Fibroblast of skin of left biceps (primary cell): ENCODE data around the gene BAZ2A.
A peak's percentile ranks its signal among the peaks of the same experiment; 100 is the strongest.
"Not testable (repeated sequence)": the region's sequence is repeated elsewhere in the genome, so short reads cannot be mapped to it uniquely, and the experiment has no call there.

Experiments
- DNase-seq, 2 experiments: peaks; one replicate each; pipeline ENCODE4 v3.0.0-alpha.2; 2013; ENCODE audit warnings: low read depth in 2 of 2

Gene BAZ2A

DNA sequence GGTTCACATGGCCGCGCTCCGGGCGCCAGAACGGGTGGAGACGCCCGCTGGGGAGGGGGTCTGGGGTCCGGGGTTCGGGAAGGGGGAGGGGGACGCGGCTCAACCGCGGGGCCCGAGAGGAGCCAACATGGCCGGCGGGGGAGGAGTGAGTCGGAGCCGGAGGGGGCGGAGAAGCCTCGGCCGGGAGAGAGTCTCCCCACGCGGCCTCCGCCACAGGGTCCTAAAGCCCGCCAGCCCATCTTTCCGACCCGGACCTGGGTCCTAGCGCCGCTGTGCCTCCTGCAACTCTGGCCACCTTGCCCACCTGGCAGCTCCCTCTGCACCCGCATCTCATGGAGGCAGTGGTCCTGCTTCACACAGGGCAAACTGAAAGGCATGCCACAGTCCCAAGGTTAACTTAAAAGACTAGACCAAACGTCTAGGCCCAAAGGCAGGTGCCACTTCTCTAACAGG, at the start of gene BAZ2A:
BAZ2A (minus strand) TSS at position 147 of the 453 bp plus-strand sequence. CDS start 12,796 bp downstream, outside the sequence.
- DNase-seq: peak in 1 of 2 experiments; percentile 36

DNA sequence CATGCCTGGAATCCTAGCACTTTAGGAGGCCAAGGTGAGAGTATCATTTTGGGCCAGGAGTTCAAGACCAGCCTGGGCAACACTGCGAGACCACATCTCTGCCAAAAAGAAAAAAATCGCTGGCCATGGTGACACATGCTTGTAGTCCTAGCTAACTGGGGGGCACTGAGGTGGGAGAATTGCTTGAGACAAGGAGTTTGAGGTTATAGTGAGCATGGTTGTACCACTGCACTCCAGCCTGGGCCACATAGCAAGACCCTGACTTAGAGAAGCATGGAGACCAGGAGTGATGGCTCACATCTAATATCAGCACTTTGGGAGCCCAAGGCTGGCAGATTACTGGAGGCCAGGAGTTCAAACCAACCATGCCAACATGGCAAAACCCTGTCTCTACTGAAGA, 48.7 kb upstream of the BAZ2A start:
- DNase-seq: no peak

DNA sequence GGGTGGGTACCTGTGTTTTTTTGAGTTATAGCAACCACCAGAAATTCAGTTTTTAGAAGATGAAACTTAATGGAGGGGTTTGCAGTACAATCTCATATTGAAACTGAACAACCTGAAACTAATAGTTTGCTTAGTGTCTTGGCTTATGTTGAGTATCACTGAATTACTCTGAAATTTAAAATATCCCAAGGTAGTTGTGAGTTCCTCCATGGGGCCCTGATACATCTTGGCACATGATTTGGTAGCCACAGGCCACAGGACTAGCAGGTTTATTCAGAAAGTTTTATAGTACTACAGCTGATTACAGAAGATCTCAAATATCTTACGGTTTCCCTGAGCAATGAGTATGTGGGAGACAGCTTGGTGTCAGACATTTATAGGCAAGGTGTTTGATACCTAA, 47.6 kb upstream of the BAZ2A start:
- DNase-seq: no peak

DNA sequence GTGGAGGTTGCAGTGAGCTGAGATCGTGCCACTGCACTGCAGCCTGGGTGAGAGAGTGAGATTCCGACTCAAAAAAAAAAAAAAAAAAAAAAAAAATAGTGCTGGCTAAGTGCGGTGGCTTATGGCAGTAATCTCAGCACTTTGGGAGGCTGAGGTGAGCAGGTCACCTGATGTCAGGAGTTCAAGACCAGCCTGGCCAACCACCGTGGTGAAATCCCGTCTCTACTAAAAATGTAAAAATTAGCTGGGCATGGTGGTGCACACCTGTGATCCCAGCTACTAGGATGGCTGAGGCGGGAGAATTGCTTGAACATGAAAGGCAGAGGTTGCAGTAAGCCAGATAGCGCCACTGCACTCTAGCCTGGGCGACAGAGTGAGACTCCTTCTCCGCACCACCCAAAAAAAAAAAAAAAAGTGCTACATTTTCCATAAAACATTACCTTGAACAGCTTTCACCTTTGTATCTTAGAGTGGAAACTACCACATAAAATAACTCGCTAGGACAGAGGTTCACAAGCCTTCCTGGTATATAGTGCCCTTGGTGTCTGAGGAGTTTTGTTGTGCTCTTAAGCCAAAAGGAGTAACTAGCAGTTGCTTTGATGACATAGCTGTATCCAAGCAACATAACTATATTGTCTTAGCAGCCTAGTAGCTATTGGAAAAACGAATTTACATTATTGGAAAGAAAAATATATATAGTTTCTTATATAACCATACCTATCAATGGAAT, 46.9 kb upstream of the BAZ2A start:
- DNase-seq: no peak

DNA sequence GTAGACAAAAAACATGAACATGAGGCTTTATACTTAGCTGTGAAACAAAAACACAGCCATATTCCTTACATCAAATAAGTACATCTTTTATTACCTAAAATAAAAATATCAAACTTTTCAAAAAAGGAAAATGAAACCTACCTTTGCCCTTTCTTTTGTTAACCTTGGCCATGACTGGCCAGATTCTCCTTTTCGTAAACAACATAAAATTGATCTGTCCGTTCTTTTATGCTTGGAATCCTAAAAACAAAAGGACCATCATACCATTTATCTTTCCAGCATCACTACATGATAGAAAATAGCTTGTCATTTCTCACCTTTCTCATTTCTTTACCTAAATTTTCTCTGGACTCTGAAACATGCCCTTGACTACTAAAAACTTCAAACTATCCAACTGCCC, 41.5 kb upstream of the BAZ2A start:
- DNase-seq: no peak

DNA sequence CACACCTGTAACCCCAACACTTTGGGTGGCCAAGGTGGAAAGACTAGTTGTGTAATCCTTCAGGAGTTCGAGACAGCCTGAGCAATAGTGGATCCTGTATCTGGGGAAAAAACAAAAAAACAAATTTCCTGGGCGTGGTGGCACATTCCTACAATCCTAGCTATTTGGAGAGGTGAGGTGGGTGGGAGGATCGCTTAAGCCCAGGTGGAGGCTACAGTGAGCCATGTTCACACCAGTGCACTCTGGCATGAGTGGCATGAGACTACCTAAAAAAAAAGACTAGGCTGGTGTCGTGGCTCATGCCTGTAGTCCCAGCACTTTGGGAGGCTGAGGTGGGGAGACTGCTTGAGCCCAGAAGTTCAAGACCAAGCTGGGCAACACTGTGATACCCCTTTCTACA, 40.7 kb upstream of the BAZ2A start:
- no peak for DNase-seq

DNA sequence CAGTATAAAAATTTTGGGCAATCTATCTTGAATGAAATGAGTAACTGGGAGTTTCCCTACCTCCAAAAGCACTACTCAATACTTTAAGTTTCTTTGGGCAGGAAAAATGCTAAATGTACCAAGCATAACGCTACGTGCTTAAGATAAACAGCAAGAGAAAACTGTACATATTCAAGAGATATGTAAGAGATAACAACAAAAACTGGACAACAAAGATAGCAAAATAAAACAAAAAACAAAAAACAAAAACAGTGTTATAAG, 38.0 kb upstream of the BAZ2A start:
- DNase-seq: no peak

DNA sequence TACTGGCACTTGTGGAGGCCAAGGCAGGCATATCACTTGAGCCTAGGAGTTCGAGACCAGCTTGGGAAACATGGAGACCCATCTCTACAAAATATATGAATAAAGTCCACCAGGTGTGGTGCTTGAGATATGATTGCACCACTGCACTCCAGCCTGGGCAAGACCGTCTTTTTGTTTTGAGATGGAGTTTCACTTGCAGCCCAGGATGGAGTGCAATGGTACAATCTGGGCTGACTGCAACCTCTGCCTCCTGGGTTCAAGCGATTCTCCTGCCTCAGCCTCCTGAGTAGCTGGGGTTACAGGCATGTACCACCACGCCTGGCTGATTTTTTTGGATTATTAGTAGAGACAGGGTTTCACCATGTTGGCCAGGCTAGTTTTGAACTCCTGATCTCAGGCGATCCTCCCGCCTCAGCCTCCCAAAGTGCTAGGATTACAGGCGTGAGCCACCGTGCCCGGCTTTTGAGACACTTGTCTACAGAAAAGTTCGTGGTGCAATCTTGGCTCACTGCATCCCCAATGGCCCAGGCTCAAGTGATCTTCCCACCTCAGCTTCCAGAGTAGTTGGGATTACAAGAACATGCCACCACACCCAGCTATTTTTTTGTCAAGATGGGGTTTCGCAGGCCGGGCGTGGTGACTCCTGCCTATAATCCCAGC, 32.0 kb upstream of the BAZ2A start:
- no peak for DNase-seq

DNA sequence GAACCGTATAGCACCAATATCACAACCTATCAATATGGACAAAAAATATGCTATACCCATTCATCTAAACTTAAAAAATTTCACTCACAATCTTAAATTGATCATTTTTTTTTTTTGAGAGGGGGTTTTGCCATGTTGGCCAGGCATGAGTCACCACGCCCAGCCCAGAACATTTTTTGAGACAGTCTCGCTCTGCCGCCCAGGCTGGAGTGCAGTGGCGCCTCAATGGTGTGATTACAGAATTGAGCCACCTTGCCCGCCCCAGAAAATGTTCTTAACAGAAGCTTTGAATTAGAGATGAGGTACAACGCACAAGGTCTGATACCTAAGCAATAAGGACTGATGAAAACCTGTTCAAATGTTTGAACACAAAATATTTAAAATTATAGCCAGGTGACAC, 31.4 kb upstream of the BAZ2A start:
- no peak for DNase-seq

DNA sequence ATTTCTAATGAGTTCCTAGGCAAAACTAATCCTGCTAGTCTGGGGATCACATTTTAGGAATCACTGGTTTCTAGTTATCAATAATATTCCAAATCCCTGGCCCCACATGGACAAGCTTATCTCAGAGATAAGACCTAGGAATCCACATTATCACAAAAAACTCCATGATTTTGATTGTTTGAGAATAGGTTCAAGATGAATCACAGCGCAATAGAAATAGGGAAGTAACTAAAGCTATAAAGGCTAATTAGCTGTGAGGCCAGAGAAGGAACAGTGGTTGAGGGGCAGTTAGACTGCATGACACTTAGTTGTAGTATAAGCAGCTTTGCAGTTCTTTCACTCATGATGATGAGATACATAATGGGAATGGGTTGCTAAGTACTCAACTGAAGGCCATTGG, 28.8 kb upstream of the BAZ2A start:
- DNase-seq: no peak

DNA sequence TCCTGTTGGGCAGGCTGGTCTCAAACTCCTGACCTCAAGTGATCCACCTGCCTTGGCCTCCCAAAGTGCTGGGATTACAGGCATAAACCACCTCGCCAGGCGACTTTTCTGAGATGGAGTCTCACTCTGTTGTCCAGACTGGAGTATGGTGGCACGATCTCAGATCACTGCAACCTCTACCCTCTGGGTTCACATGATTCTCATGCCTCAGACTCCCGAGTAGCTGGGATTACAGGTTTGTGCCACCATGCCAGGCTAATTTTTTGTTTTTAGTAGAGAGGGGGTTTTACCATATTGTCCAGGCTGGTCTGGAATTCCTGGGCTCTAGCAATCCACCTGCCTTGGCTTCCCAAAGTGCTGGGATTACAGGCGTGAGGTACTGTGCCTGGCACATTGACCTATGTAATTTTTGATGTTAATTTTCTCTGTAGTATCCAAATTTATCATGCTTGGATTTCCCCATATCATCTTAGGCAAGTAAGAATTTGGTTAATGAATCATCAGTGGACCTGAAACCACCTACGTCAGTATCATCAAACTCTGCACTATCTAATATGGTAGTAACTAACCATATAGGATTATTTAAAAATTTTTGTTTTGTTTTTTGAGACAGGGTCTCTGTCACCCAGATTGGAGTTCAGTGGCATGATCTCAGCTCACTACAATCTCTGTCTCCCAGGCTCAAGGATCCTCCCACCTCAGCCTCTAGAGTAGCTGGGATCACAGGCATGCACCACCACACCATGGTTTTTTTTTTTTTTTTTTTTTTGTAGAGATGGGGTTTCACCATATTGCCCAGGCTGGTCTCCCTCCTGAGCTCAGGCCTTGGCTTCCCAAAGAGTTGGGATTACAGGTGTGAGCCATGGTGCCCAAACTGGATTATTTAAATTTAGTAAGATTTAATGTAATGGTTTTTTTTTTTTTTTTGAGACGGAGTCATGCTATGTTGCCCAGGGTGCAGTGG, 27.6 kb upstream of the BAZ2A start:
- no peak for DNase-seq

DNA sequence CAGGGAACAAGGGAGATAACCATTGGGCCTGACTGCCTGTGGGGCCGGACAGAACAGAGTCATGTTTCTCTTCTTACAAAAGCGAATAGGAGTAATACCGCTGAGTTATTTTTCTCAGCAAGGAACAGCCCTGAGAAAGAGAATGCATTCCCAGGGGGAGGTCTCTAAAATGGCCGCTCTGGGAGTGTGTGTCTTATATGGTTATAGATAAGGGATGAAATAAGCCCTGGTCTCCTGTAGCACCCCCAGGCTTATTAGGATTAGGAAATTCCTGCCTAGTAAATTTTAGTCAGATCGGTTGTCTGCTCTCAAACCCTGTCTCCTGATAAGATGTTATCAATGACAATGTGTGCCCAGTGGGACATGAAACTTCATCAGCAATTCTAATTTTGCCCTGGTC, 23.7 kb upstream of the BAZ2A start:
- not testable (repeated sequence) for DNase-seq

DNA sequence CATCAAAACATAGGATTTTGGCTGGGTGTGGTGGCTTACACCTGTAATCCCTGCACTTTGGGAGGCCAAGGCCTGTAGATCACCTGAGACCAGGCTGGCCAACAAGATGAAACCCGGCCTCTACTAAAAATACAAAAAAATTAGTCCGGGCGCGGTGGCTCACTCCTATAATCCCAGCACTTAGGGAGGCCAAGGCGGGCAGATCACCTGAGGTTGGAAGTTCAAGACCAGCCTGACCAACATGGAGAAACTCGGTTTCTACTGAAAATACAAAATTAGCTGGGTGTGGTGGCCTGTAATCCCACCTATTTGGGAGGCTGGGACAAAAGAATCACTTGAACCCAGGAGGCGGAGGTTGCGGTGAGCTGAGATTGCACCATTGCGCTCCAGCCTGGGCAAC, 17.9 kb upstream of the BAZ2A start:
- DNase-seq: not testable (repeated sequence)

DNA sequence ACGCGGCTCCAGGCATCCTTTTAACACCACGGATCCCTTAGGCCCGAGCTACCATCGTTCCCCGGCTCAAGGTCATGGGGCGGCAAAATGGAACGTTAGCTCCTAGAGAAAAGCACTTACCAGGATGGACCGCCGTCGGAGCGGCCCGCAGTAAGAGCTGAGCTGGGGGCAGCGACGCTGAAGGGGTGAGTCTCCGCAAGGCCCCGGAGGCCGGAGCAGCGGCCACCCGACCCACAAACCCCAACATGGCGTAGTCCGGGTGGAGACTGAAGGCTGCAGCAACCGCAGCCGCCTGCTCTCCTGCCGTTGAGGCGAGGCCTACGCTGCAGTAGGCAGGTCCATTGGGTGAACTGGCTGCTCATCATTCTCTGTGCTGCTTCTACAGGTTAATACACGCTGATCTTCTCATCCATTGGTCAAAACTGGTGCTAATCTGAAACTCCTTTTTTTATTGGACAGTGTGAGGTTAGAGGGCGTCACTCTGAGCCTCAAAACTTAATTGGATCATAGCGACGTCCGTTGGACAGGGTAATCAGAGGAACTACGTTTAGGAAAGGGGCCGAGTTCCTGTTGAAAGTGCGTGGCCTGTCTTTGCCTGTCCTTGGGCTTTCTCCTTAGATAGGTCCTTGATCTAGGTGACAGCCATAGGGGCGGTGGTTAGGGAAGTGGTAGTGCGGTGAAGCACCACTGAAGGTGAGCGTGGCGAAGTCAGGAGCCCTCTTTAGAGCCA, 15.8 kb upstream of the BAZ2A start, which contains the start of gene ATP5F1B:
ATP5F1B (minus strand) TSS at position 268 of the 730 bp plus-strand sequence; CDS start at position 247, 21 bp downstream.
- DNase-seq: peak; percentile 100

DNA sequence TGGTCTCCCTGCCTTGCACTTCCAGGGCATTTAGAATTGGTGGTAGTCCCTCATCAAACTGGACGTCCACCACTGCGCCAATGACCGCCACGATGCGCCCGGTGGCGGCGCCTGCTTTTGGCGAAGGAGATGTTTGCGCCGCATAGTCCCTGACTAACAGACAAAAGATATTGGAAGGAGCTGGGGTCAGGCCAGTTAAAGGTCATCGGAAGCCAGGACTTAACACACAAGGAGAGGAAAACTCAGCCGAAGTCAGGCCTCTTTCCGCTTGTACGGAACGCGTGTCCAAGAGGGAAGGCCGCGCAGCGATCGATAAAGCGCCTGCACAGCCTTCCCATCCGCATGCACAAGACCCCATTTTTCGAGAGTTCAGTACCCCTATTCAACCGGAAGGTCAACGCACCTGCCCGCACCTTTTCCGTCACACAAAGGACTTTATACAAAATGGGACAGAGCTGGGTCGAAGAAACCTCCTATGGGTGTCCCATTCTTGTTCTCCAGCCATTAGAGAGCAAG, 15.1 kb upstream of the BAZ2A start:
- no peak for DNase-seq

DNA sequence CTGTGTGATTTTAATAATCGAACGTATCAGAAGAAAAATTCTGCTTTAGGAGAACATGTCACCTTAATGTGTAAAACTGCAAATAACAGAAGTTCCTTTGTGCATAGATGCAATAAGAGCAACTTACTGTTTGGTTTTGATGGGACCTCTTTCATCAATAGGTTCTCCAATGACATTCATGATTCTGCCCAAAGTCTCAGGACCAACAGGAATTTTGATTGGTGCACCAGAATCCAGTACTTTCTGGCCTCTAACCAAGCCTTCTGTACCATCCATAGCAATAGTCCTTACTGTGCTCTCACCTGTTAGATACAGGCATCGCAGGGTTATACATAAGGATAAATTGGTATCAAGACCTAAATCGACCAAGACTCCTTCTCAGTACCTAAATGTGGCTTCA, 14.5 kb upstream of the BAZ2A start:
- DNase-seq: no peak

DNA sequence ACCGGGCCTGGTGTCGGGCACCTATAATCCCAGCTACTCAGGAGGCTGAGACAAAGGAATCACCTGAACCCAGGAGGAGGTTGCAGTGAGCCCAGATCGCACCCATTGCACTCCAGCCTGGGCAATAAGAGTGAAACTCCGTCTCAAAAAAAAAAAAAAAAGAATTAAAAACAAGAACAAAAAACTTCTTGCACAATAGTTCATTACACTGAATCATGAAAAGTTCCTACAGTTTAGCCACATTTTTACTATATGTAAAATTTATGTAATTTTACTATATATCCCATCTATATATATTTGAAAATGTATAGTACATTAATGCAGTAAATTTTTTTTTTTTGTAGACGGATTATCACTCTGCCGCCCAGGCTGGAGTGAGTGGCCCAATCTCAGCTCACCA, 11.1 kb upstream of the BAZ2A start:
- DNase-seq: no peak

DNA sequence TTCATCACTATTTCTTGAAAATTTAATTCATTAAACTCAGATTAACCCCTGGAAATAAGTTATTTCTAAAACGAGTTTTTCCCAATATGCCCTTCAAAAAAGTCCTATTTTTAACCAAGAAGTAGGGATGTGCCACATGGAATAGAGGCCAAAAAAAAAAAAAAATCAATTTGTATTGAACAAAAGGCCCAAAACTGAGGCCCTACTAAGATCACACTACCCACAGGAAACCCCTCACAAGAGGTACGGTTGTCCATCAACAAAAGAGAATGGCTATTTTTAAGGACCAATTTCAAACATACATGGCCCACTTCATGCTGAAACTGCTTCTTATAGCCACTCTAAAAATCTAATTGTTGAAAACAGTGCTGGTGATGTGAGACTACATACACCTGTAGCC, 7.5 kb upstream of the BAZ2A start:
- no peak for DNase-seq

DNA sequence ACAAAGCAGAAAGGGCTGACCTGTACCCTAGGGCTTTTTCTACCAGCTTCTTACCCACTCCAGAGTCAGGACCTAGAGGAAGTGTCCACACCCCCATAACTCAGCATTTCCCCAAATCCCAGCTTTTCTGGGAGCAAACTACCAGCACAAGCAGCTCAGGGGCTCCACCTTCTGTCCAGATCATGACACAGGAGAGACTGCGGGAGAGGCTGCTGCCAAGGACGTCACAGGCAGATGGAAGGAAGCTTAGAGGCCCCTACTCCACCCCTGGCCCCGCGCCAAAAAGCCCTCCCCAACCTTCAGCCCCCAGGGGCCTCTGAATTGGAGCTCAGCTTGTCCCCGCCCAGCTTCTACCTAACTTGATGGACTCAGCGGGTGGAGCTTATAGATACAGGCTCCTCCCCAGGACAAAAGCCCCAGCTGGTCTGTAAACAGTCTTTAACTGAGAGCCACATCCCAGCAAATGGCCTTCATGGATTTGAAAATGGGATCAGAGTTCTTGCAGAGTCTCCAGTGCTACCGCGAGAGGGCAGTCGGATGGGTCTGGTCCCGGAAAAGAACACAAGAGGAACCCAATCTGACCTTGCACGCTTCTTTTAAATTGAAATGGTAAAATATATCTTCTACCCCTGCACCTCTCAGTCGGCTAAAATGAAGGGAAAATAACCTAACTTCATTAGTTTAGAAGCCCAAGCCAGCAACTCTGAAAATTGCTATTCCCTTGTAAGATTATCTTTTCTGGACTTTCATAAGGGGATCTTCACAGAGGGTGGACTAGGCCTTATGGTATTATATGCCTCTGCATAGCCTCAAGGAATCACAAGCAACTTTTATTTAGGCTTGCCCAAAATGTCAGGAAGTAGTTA, 6.8 kb upstream of the BAZ2A start:
- peak; percentile 99 to 100 for DNase-seq
